GM13976 (cell line): ENCODE data around the gene PALMD.

Experiments used
- DNase-seq: peaks from one replicate; pipeline ENCODE4 v3.0.0; 2012; ENCODE audit warnings: low spot score
- CTCF ChIP-seq: IDR thresholded peaks from 2 replicates; pipeline ENCODE4 v1.5.1; 2012; ENCODE audit warnings: borderline replicate concordance, mild to moderate bottlenecking; ENCODE audit not compliant: insufficient read depth; ENCODE audit errors: extremely low read depth, missing control alignments, control extremely low read depth
- in situ Hi-C: fragments of 300-500 bp; cut with MboI; formaldehyde crosslinking; loops from one replicate; pipeline ENCODE4 v1.12.0; 2022; ENCODE audit warnings: low sequenced_read_pairs, mixed read lengths, inconsistent platforms; ENCODE audit not compliant: unreplicated experiment

PALMD gene

DNA sequence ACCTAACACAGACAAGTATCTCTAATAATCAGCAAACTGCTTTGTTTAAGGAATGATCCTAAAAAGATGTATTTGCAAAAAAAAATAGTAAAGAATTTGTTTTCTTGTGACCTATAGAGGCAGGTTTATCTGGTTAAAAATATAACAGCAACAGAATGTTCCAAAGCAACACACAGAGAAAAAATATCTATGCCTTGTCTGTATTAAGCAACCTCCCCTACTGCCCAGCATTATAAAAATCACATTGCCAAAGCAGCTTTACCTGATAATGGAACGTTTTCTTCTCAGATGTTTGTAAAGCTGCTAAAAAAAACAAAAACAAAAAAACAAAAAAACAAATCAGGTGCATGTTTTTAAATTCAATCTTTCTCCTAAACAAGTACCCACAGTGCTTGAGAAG, 24.7 kb downstream of the PALMD start:
- no peak for DNase-seq
- in situ Hi-C loops, result no loop called here
- TF ChIP-seq CTCF, result no peak

DNA sequence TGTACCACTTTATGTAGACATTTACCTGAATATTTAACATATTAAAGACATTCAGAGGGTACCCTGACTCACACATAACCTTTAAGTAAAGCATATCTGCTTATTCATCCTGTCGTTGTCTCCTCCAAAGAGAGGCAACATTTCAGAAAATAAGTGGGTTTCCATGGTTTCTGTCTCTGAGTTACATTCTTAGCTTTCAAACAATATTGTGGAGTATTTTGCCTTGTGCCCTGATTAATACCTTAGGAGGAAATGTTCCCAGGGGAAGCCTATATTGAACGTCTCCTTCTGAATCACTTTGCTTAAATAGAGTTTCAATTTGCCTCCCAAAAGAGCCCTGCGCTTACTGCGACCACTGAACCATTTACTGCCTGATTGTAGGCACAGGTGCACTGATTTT, 26.1 kb downstream of the PALMD start:
- in situ Hi-C loops, result no loop called here
- no peak for TF ChIP-seq CTCF
- no peak for DNase-seq

GRCh38 chr1:99672530-99673213, 26.8 kb downstream of the PALMD start:
- no peak for TF ChIP-seq CTCF
- in situ Hi-C loops, result no loop called here
- no peak for DNase-seq

GRCh38 chr1:99673315-99673714, 27.4 kb downstream of the PALMD start:
- in situ Hi-C loops, result no loop called here
- TF ChIP-seq CTCF, result no peak
- no peak for DNase-seq

DNA sequence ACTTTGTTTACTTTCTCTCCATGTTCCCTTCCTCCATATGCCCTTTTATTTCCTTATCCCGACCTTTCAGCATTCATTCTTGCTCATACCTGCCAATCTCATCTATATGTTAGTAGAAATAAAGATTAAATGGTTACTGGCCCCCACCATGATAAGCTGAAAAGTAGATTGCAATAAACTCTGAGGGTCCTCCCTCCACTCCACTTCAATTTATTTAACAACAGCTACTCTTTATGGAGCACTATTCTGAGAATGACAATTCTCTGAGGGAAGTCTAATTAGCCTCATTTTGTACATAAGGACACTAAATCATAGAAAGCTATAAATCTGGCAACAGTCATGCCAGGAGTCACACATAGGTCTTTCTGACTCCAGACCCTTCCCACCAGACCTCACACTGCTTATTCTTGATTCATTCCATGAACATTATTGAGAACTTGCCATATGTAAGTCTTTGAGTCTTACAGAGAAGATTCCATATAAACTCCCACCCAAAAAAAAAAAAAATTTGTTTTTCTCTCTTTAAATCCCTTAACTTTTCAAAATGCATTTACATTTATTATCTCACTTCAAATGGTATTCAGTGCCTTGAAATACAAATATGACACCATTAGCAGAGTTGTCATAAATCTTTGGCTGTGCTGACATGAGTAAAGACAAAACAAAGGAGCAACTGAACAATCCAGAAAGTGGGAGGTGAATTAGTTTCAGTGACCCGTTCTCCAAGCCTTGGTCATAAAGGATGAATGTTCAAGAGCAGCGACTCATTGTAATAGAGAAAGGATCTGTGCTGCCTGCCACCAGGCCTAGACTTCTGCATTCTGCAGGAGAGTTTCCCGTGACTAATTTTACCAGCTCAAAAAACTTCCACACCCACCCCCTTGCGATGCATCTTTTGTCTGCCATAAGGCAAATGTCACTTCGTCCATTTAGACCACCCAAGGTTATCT, 28.5 kb downstream of the PALMD start:
- TF ChIP-seq CTCF, result no peak
- in situ Hi-C loops, result loop anchor here (25.0 kb wide), 1 partner anchor 487 kb away; no protein-coding TSS in a partner anchor
- no peak for DNase-seq

GRCh38 chr1:99675292-99675691, 29.4 kb downstream of the PALMD start:
- TF ChIP-seq CTCF, result no peak
- in situ Hi-C loops, result loop anchor here (25.0 kb wide), 1 partner anchor 488 kb away; no protein-coding TSS in a partner anchor
- no peak for DNase-seq
